OCI-LY7 (cell line): ENCODE data around the gene DNMT3A.

Experiments used
- EZH2phosphoT487 ChIP-seq: fragments of 200-600 bp; sonication (generic); IDR thresholded peaks from 2 replicates; pipeline ENCODE4 v1.6.1; 2018; ENCODE audit warnings: low read depth, borderline replicate concordance, mild to moderate bottlenecking, mixed run types, antibody characterized with exemption, low read length, moderate library complexity, mixed read lengths
- TF ChIP-seq, protein P1 (sequence below): fragments of 200-600 bp; sonication (generic); conservative IDR thresholded peaks from 2 replicates; pipeline ENCODE4 v1.5.1; 2014; ENCODE audit warnings: mild to moderate bottlenecking, antibody characterized with exemption, low read length, moderate library complexity, mixed read lengths

DNA sequence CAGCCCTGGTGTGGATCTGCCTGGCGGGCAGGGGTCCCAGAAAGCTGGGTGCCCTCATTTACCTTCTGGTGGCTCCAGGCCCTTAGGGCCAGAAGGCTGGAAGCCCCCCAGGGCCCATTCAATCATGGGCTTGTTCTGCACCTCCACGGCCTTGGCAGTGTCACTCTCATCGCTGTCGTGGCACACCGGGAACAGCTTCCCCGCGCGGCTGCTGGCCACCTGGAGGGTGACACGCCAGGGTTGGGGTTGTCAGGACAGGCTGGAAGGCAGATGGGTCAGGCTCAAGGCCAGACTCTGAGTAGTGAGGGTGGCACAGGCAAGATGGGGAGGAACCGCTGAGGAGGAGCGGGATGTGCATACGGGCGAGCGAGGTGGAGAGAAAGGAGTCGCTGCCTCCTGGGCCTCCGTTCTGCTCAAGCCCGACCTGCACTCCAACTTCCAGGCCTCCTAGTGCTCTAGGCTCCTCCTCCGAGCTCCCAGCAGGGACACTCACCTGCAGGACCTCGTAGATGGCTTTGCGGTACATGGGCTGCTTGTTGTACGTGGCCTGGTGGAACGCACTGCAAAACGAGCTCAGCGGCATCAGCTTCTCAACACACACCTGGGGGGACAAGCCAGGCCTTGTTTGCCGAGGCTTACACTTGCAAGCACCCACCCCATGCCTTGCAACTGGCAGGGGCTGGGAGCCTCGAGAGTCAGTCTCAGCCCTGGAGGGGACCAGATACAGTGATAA is 95.0 kb downstream of the DNMT3A start:
- TF ChIP-seq, protein P1, sequence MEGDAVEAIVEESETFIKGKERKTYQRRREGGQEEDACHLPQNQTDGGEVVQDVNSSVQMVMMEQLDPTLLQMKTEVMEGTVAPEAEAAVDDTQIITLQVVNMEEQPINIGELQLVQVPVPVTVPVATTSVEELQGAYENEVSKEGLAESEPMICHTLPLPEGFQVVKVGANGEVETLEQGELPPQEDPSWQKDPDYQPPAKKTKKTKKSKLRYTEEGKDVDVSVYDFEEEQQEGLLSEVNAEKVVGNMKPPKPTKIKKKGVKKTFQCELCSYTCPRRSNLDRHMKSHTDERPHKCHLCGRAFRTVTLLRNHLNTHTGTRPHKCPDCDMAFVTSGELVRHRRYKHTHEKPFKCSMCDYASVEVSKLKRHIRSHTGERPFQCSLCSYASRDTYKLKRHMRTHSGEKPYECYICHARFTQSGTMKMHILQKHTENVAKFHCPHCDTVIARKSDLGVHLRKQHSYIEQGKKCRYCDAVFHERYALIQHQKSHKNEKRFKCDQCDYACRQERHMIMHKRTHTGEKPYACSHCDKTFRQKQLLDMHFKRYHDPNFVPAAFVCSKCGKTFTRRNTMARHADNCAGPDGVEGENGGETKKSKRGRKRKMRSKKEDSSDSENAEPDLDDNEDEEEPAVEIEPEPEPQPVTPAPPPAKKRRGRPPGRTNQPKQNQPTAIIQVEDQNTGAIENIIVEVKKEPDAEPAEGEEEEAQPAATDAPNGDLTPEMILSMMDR: no peak
- TF ChIP-seq EZH2phosphoT487: no peak
